Activated naive CD4-positive, alpha-beta T cell treated with anti-CD3 and anti-CD28 coated beads, Interleukin-2, amount 10 ng/mL, durations not matched to agents 5 hours and 36 hours (primary cell): ENCODE results near the gene CCDC120. TPM values are rescaled to one million over a fixed set of nuclear protein-coding genes. Genes with fewer than 3 reads are reported as not detected.

Experiments used
- total RNA-seq, 2 experiments: library from RNA; stranded (reverse); gene quantifications; one replicate each; pipeline ENCODE4 v1.2.3, GENCODE V29; 2021

CCDC120 gene
- 1 to 10 TPM; 7.5 TPM for total RNA-seq

GRCh38 chrX:49058794-49059193 is at the start of gene CCDC120:
Gene CCDC120, plus strand, starts transcription at chrX:49058999. Its CDS starts 3,043 bp downstream, at chrX:49062042.

GRCh38 chrX:49043220-49043986 is 15.4 kb upstream of the CCDC120 start, which contains the start of gene TFE3:
Gene TFE3, minus strand, starts transcription at chrX:49043357. Its CDS starts 131 bp downstream, at chrX:49043226.

GRCh38 chrX:49073601-49074575 is 15.1 kb downstream of the CCDC120 start, which contains the start of gene PRAF2:
Gene PRAF2, minus strand, starts transcription at chrX:49074002. Its CDS starts 15 bp downstream, at chrX:49073987.

GRCh38 chrX:49079489-49080428 is 21.0 kb downstream of the CCDC120 start, which contains the start of gene WDR45:
Gene WDR45, minus strand, starts transcription at chrX:49079887. Its CDS starts 1,792 bp downstream, at chrX:49078095.

Other genes with a start within 250 kb of the CCDC120 start
- not detected for gene ERAS, start 232.5 kb upstream of the CCDC120 start, total RNA-seq
- gene PCSK1N, start 223.4 kb upstream of the CCDC120 start, total RNA-seq = under 1 TPM; 0.38 to 0.91 TPM
- gene TIMM17B, start 161.2 kb upstream of the CCDC120 start, total RNA-seq = 10 to 100 TPM; 38.8 to 39.9 TPM
- 10 to 100 TPM; 93.7 to 97.5 TPM for gene PQBP1, start 161.1 kb upstream of the CCDC120 start, total RNA-seq
- 10 to 100 TPM; 17.7 to 21.5 TPM for gene SLC35A2, start 147.4 kb upstream of the CCDC120 start, total RNA-seq
- 100 to 1,000 TPM; 297 to 304 TPM for gene PIM2, start 140.0 kb upstream of the CCDC120 start, total RNA-seq
- gene OTUD5, start 101.4 kb upstream of the CCDC120 start, total RNA-seq = 10 to 100 TPM; 54.1 to 55.2 TPM
- 1 to 10 TPM; 3.5 to 4.2 TPM for gene KCND1, start 87.2 kb upstream of the CCDC120 start, total RNA-seq
- 100 to 1,000 TPM in 1 of 2 experiments, 10 to 100 TPM in 1; 97.9 to 104 TPM for gene GRIPAP1, start 56.7 kb upstream of the CCDC120 start, total RNA-seq
- gene TFE3, start 15.6 kb upstream of the CCDC120 start, total RNA-seq = 10 to 100 TPM; 25.8 to 26.5 TPM
- gene PRAF2, start 15.0 kb downstream of the CCDC120 start, total RNA-seq = 10 to 100 TPM; 23.8 to 26.7 TPM
- 10 to 100 TPM; 63.5 to 66.2 TPM for gene WDR45, start 20.9 kb downstream of the CCDC120 start, total RNA-seq
- gene GPKOW, start 64.7 kb downstream of the CCDC120 start, total RNA-seq = 10 to 100 TPM; 40.2 to 43.1 TPM
- 1 to 10 TPM; 2.2 TPM for gene MAGIX, start 103.8 kb downstream of the CCDC120 start, total RNA-seq
- 100 to 1,000 TPM; 203 to 206 TPM for gene PLP2, start 112.9 kb downstream of the CCDC120 start, total RNA-seq
- 10 to 100 TPM; 15.5 to 15.9 TPM for gene PRICKLE3, start 127.4 kb downstream of the CCDC120 start, total RNA-seq
- gene SYP, start 141.2 kb downstream of the CCDC120 start, total RNA-seq = 1 to 10 TPM; 1.4 to 1.8 TPM
- under 1 TPM; 0.50 to 0.91 TPM for gene CACNA1F, start 174.3 kb downstream of the CCDC120 start, total RNA-seq
- 10 to 100 TPM; 29.3 to 30.3 TPM for gene CCDC22, start 176.5 kb downstream of the CCDC120 start, total RNA-seq
- gene FOXP3, start 205.7 kb downstream of the CCDC120 start, total RNA-seq = 10 to 100 TPM; 11.5 to 12.5 TPM
- gene PPP1R3F, start 210.8 kb downstream of the CCDC120 start, total RNA-seq = 10 to 100 TPM; 10.8 to 12.3 TPM
- gene GAGE10, start 244.6 kb downstream of the CCDC120 start, total RNA-seq = not detected